H1 (cell line): ENCODE data around the gene MROH2A. TPM values are rescaled to one million over a fixed set of nuclear protein-coding genes. Genes with fewer than 3 reads are reported as not detected.

Experiments
- CTCF ChIA-PET: fragments of 300-600 bp; sonication (Branson Sonifier 250); formaldehyde crosslinking; loops from one replicate; lab custom pipeline; 2021; ENCODE audit not compliant: partially characterized antibody; lab: Charles Lee
- POLR2A ChIA-PET: fragments of 300-600 bp; sonication (Branson Sonifier 250); formaldehyde crosslinking; loops from one replicate; lab custom pipeline; 2021; ENCODE audit warnings: inconsistent platforms; ENCODE audit not compliant: partially characterized antibody; lab: Charles Lee
- DNase-seq, 2 experiments: peaks; one replicate each; pipeline versions ENCODE4 v3.0.0 to v3.0.0-alpha.2; 2010 to 2022; ENCODE audit warnings: low spot score in 2 of 2, low read depth in 1 of 2, mixed read lengths in 1 of 2
- FAIRE-seq: peaks from 2 replicates; lab custom pipeline; 2011; peaks lifted over from hg19 to GRCh38; lab: Jason Lieb, UNC
- H2AFZ ChIP-seq: 2 replicates; pipeline ENCODE4 v1.8.1; 2012; ENCODE audit warnings: low read length, inconsistent platforms
- H2AK5ac ChIP-seq: 2 replicates; pipeline ENCODE4 v1.6.1; 2013; ENCODE audit warnings: low read depth, low read length
- H2BK120ac ChIP-seq: replicated peaks from 2 replicates; pipeline ENCODE3; 2013; ENCODE audit warnings: low read depth, low read length, inconsistent platforms
- H2BK12ac ChIP-seq: 2 replicates; pipeline ENCODE4 v1.6.1; 2013; ENCODE audit warnings: low read depth, low read length
- H2BK15ac ChIP-seq: 2 replicates; pipeline ENCODE4 v1.6.1; 2013; ENCODE audit warnings: low read length
- H2BK20ac ChIP-seq: 2 replicates; pipeline ENCODE4 v1.6.1; 2013; ENCODE audit warnings: low read length
- H2BK5ac ChIP-seq: 2 replicates; pipeline ENCODE4 v1.6.1; 2013; ENCODE audit warnings: low read depth, low read length
- H3K14ac ChIP-seq: 2 replicates; pipeline ENCODE4 v1.6.1; 2013; ENCODE audit warnings: inconsistent platforms; ENCODE audit not compliant: insufficient read length
- H3K18ac ChIP-seq: 2 replicates; pipeline ENCODE4 v1.6.1; 2013; ENCODE audit warnings: low read length; ENCODE audit errors: extremely low read depth
- H3K23ac ChIP-seq: 2 replicates; pipeline ENCODE4 v1.6.1; 2013; ENCODE audit warnings: inconsistent platforms; ENCODE audit not compliant: insufficient read length
- H3K23me2 ChIP-seq: 2 replicates; pipeline ENCODE4 v1.6.1; 2013; ENCODE audit warnings: low read depth, low read length
- H3K27ac ChIP-seq: 2 replicates; pipeline ENCODE4 v1.6.1; 2011; ENCODE audit warnings: low read depth, low read length, inconsistent platforms
- H3K27me3 ChIP-seq, 4 experiments: replicated peaks in 1 of 4; 1 replicate in 1 of 4; 2 replicates in 3 of 4; pipeline versions ENCODE4 v1.6.1 to v1.8.1; 2011 to 2013; ENCODE audit warnings: low read length in 3 of 4, mild to moderate bottlenecking in 3 of 4, inconsistent platforms in 2 of 4, mixed read lengths in 2 of 4, moderate library complexity in 1 of 4; ENCODE audit not compliant: control insufficient read depth in 3 of 4, insufficient read depth in 3 of 4; ENCODE audit errors: extremely low read depth in 1 of 4
- H3K36me3 ChIP-seq, 4 experiments: 2 replicates each; pipeline versions ENCODE4 v1.6.1 to v1.8.1; 2011 to 2013; ENCODE audit warnings: mild to moderate bottlenecking in 4 of 4, low read length in 3 of 4, moderate library complexity in 2 of 4, control low read depth in 1 of 4, inconsistent platforms in 1 of 4; ENCODE audit not compliant: insufficient read depth in 4 of 4, control insufficient read depth in 2 of 4
- H3K4ac ChIP-seq: replicated peaks from 2 replicates; pipeline ENCODE3; 2013; ENCODE audit warnings: low read length, low read depth, mixed read lengths, inconsistent platforms; ENCODE audit not compliant: insufficient read length
- H3K4me1 ChIP-seq, 4 experiments: replicated peaks in 1 of 4; 1 replicate in 1 of 4; 2 replicates in 3 of 4; pipeline versions ENCODE4 v1.6.1 to v1.8.1; 2011 to 2013; ENCODE audit warnings: low read length in 3 of 4, inconsistent platforms in 2 of 4, mixed read lengths in 1 of 4; ENCODE audit not compliant: insufficient read depth in 4 of 4, control insufficient read depth in 3 of 4
- H3K4me2 ChIP-seq, 2 experiments: 2 replicates each; pipeline versions ENCODE4 v1.6.1 to v1.8.1; 2011 to 2013; ENCODE audit warnings: low read depth in 2 of 2, low read length in 2 of 2, control low read depth in 1 of 2, inconsistent platforms in 1 of 2, mild to moderate bottlenecking in 1 of 2; ENCODE audit not compliant: insufficient read depth in 1 of 2
- H3K4me3 ChIP-seq, 4 experiments: fragments of 200-600, 300-600 bp in 1 of 4; sonication (generic), shearing (Covaris generic), sonication (Bioruptor Twin) in 1 of 4; 2 replicates each; pipeline versions ENCODE4 v1.5.1 to v1.8.1; 2011 to 2016; ENCODE audit warnings: low read length in 4 of 4, low read depth in 3 of 4, control low read depth in 2 of 4, inconsistent platforms in 2 of 4, mild to moderate bottlenecking in 2 of 4, mixed read lengths in 1 of 4, moderate library complexity in 1 of 4; ENCODE audit not compliant: insufficient read depth in 2 of 4; ENCODE audit errors: extremely low read depth in 1 of 4
- H3K56ac ChIP-seq: replicated peaks from 2 replicates; pipeline ENCODE3; 2013; ENCODE audit warnings: low read depth, mild to moderate bottlenecking, mixed read lengths, low read length, inconsistent platforms; ENCODE audit not compliant: insufficient read length
- H3K79me1 ChIP-seq: 2 replicates; pipeline ENCODE4 v1.6.1; 2013; ENCODE audit warnings: low read depth, low read length, control low read depth
- H3K79me2 ChIP-seq, 2 experiments: 2 replicates each; pipeline versions ENCODE4 v1.6.1 to v1.8.1; 2012 to 2013; ENCODE audit warnings: low read length in 2 of 2, mild to moderate bottlenecking in 2 of 2, inconsistent platforms in 1 of 2; ENCODE audit not compliant: insufficient read depth in 2 of 2, control insufficient read depth in 1 of 2
- H3K9ac ChIP-seq, 4 experiments: replicated peaks in 1 of 4; 1 replicate in 1 of 4; 2 replicates in 3 of 4; pipeline versions ENCODE4 v1.6.1 to v1.8.1; 2011 to 2013; ENCODE audit warnings: low read depth in 3 of 4, low read length in 3 of 4, control low read depth in 2 of 4, mild to moderate bottlenecking in 2 of 4, moderate library complexity in 2 of 4, inconsistent platforms in 1 of 4; ENCODE audit errors: extremely low read depth in 1 of 4
- H3K9me3 ChIP-seq, 2 experiments: 2 replicates each; pipeline versions ENCODE4 v1.6.1 to v1.8.1; 2012 to 2013; ENCODE audit warnings: mild to moderate bottlenecking in 2 of 2, moderate library complexity in 2 of 2, control low read depth in 1 of 2, inconsistent platforms in 1 of 2, low read depth in 1 of 2, low read length in 1 of 2, mixed read lengths in 1 of 2; ENCODE audit not compliant: insufficient read depth in 2 of 2
- H4K20me1 ChIP-seq, 2 experiments: replicated peaks in 1 of 2; 2 replicates each; pipeline versions ENCODE3 to v1.8.1; 2011 to 2013; ENCODE audit warnings: inconsistent platforms in 2 of 2, low read length in 2 of 2, mild to moderate bottlenecking in 1 of 2; ENCODE audit not compliant: insufficient read depth in 2 of 2, control insufficient read depth in 1 of 2
- H4K5ac ChIP-seq: 2 replicates; pipeline ENCODE4 v1.6.1; 2013; ENCODE audit warnings: low read length, low read depth, mixed read lengths, inconsistent platforms; ENCODE audit not compliant: insufficient read length
- H4K8ac ChIP-seq: 2 replicates; pipeline ENCODE4 v1.8.0; 2013; ENCODE audit warnings: mild to moderate bottlenecking, moderate library complexity, low read length, inconsistent platforms; ENCODE audit not compliant: insufficient read depth; ENCODE audit errors: extremely low read depth
- H4K91ac ChIP-seq: replicated peaks from 2 replicates; pipeline ENCODE3; 2013; ENCODE audit warnings: low read length, mixed read lengths, inconsistent platforms; ENCODE audit not compliant: insufficient read length
- CBX5 ChIP-seq: fragments of 300-800, 300-1000 bp; sonication (generic); IDR thresholded peaks from 2 replicates; pipeline ENCODE4 v1.7.1; 2016; ENCODE audit warnings: antibody characterized with exemption, low read length, low read depth
- EP300 ChIP-seq, 2 experiments: IDR thresholded peaks; 1 replicate in 1 of 2; 2 replicates in 1 of 2; pipeline ENCODE4 v1.6.1; 2011 to 2012; ENCODE audit warnings: low read depth in 2 of 2, low read length in 2 of 2, mild to moderate bottlenecking in 2 of 2, borderline replicate concordance in 1 of 2, inconsistent platforms in 1 of 2, moderate library complexity in 1 of 2
- GABPA ChIP-seq: IDR thresholded peaks from 2 replicates; pipeline ENCODE4 v1.6.1; 2011; ENCODE audit warnings: mild to moderate bottlenecking, low read length, moderate library complexity, borderline replicate concordance; ENCODE audit not compliant: insufficient read depth
- KDM1A ChIP-seq: fragments of 200-600, 300-600 bp; sonication (generic); IDR thresholded peaks from 2 replicates; pipeline ENCODE4 v1.7.1; 2016; ENCODE audit warnings: mild to moderate bottlenecking, low read length, borderline replicate concordance
- MAX ChIP-seq: IDR thresholded peaks from 2 replicates; pipeline ENCODE4 v1.6.1; 2012; ENCODE audit warnings: inconsistent platforms
- NRF1 ChIP-seq: IDR thresholded peaks from 2 replicates; pipeline ENCODE4 v1.6.1; 2011; ENCODE audit warnings: mild to moderate bottlenecking, low read depth, low read length, improper control_type of control experiment
- POU5F1 ChIP-seq: IDR thresholded peaks from 2 replicates; pipeline ENCODE4 v1.6.1; 2011; ENCODE audit warnings: low read depth, mild to moderate bottlenecking, low read length, moderate library complexity
- RXRA ChIP-seq: IDR thresholded peaks from 2 replicates; pipeline ENCODE4 v1.6.1; 2011; ENCODE audit warnings: low read depth, mild to moderate bottlenecking, low read length, moderate library complexity; ENCODE audit not compliant: insufficient read depth
- SP2 ChIP-seq: IDR thresholded peaks from 2 replicates; pipeline ENCODE4 v1.6.1; 2012; ENCODE audit warnings: mild to moderate bottlenecking, low read length, inconsistent platforms
- SRF ChIP-seq: IDR thresholded peaks from 2 replicates; pipeline ENCODE4 v1.6.1; 2011; ENCODE audit warnings: mild to moderate bottlenecking, low read depth, low read length, moderate library complexity
- TAF1 ChIP-seq: IDR thresholded peaks from 2 replicates; pipeline ENCODE4 v1.6.1; 2011; ENCODE audit warnings: mild to moderate bottlenecking, low read depth, low read length
- TBP ChIP-seq: IDR thresholded peaks from 2 replicates; pipeline ENCODE4 v1.6.1; 2011; ENCODE audit warnings: low read depth, low read length, improper control_type of control experiment
- WGBS, 2 experiments: shearing (Covaris generic) in 1 of 2; methylation state at CpG; one replicate each; pipeline versions ENCODE4 v1.1.6 to v1.1.7; 2013 to 2015; ENCODE audit warnings: low lambda C conversion rate in 2 of 2, mixed read lengths in 2 of 2, inconsistent platforms in 1 of 2, low coverage in 1 of 2, missing lambda C conversion rate in 1 of 2; ENCODE audit not compliant: insufficient replicate concordance in 2 of 2, insufficient coverage in 1 of 2, insufficient read length in 1 of 2; ENCODE audit errors: extremely low coverage in 1 of 2, missing lambda C conversion rate in 1 of 2; 5-methylcytosine and 5-hydroxymethylcytosine counted together
- long read RNA-seq, 2 experiments: library from RNA in 1 of 2; library from capped mRNA in 1 of 2; stranded (forward); transcript quantifications; one replicate each; pipeline ENCODE4 v2.0.0, GENCODE V29; 2021; ENCODE audit warnings: inconsistent platforms in 1 of 2
- polyA minus RNA-seq, 3 experiments: library from RNA; depleted of rRNA, polyadenylated mRNA; stranded (reverse); fragments of >200 nt; gene quantifications; 1 replicate in 2 of 3; 2 replicates in 1 of 3; pipeline ENCODE4 v1.2.3, GENCODE V29; 2011
- polyA plus RNA-seq, 7 experiments: library from polyadenylated mRNA; depleted of rRNA in 3 of 7; stranded (reverse) in 5 of 7; unstranded in 2 of 7; fragments of >200 nt in 5 of 7; fragments of 200-250 nt in 2 of 7; gene quantifications; 1 replicate in 5 of 7; 2 replicates in 1 of 7; 4 replicates in 1 of 7; pipeline versions ENCODE4 v1.2.1 to v1.2.3, GENCODE V29; 2011 to 2013; ENCODE audit warnings: missing spikeins in 2 of 7, mixed read lengths in 2 of 7
- total RNA-seq: library from RNA; stranded (reverse); fragmentation: NEBNext Ultra II Directional; extraction: Animal tissue kit (Norgen Biotek cat#: 25700); gene quantifications from 2 replicates; pipeline ENCODE4 v1.2.1, GENCODE V29; 2021

Gene MROH2A
- total RNA-seq, result not detected in 2 replicates
- not detected in 2 replicates for polyA plus RNA-seq (2011; rRNA removed)
- polyA plus RNA-seq (2011; cell fraction: cytosol; rRNA removed), result not detected
- not detected for polyA plus RNA-seq (2011; cell fraction: nucleus; rRNA removed)
- not detected in 4 replicates for polyA plus RNA-seq (2012, experiment 1 of 2)
- polyA plus RNA-seq (2012, experiment 2 of 2), result not detected
- not detected for polyA plus RNA-seq (2013, experiment 1 of 2)
- not detected for polyA plus RNA-seq (2013, experiment 2 of 2)
- not detected in 2 replicates for polyA minus RNA-seq (2011; rRNA and poly(A)+ RNA removed)
- not detected for polyA minus RNA-seq (2011; cell fraction: cytosol; rRNA and poly(A)+ RNA removed)
- polyA minus RNA-seq (2011; cell fraction: nucleus; rRNA and poly(A)+ RNA removed), result not detected
- long read RNA-seq, experiment 1, result 0 reads
- long read RNA-seq, experiment 2, result 0 reads

GRCh38 chr2:233778030-233778429 lies at the start of gene MROH2A:
MROH2A (plus strand) TSS chr2:233778330; CDS start chr2:233779359, 1,029 bp downstream.
- H4K8ac ChIP-seq, result no peak within 1 kb of the TSS
- no peak within 1 kb of the TSS for H2BK5ac ChIP-seq
- no peak within 1 kb of the TSS for H2AK5ac ChIP-seq
- no peaks in the 10 kb centered on the region for H3K27me3 ChIP-seq
- no peak within 1 kb of the TSS for H4K91ac ChIP-seq
- H4K20me1 ChIP-seq, result no peaks in the 10 kb centered on the region
- no peak within 1 kb of the TSS for H3K18ac ChIP-seq
- no peak within 1 kb of the TSS for H2BK12ac ChIP-seq
- no peak within 1 kb of the TSS for H3K4me3 ChIP-seq
- POLR2A ChIA-PET, result interaction anchor here (1.0 kb wide), 1 partner anchor 10 kb away, joined by 3 read pairs; no protein-coding TSS in a partner anchor
- H3K9ac ChIP-seq, result no peak within 1 kb of the TSS
- no peak within 1 kb of the TSS for H3K4me2 ChIP-seq
- H2BK20ac ChIP-seq, result no peak within 1 kb of the TSS
- no peak for FAIRE-seq
- H3K23ac ChIP-seq, result no peak within 1 kb of the TSS
- no peak within 1 kb of the TSS for H3K4ac ChIP-seq
- no peak within 1 kb of the TSS for H3K14ac ChIP-seq
- CTCF ChIA-PET, result no interaction called here
- DNase-seq, result no peak
- no peak within 1 kb of the TSS for H3K27ac ChIP-seq
- H2BK120ac ChIP-seq, result no peak within 1 kb of the TSS
- H3K9me3 ChIP-seq, result peaks cover 9 to 13% of the 10 kb centered on the region in 2 experiments; a peak in 3 of 4 replicates
- 100% methylated on average over 2 of the region's 2 CpGs; no CpG with 5 or more reads in 1 of the 2 experiments for WGBS, 2 experiments
- H4K5ac ChIP-seq, result no peak within 1 kb of the TSS
- no peaks in the 10 kb centered on the region; the same call in 1 of the 2 replicates for H3K23me2 ChIP-seq
- no peaks in the 10 kb centered on the region for H3K79me1 ChIP-seq
- H3K4me1 ChIP-seq, result no peaks in the 10 kb centered on the region
- H3K79me2 ChIP-seq, result no peaks in the 10 kb centered on the region
- H3K56ac ChIP-seq, result no peak within 1 kb of the TSS
- no peaks in the 10 kb centered on the region for H3K36me3 ChIP-seq
- no peak within 1 kb of the TSS for H2AFZ ChIP-seq
- H2BK15ac ChIP-seq, result no peak within 1 kb of the TSS
- TF ChIP-seq NRF1, result no peak
- no peak for TF ChIP-seq MAX
- no peak for TF ChIP-seq KDM1A
- no peak for TF ChIP-seq GABPA
- TF ChIP-seq SP2, result no peak
- no peak for TF ChIP-seq POU5F1
- TF ChIP-seq EP300 (IDR thresholded peaks at IDR 0.05; ENCODE audit: borderline replicate concordance in 1 of 2, low read depth in 2 of 2, low read length in 2 of 2), result no peak
- TF ChIP-seq TAF1, result no peak
- TF ChIP-seq TBP, result no peak
- TF ChIP-seq RXRA, result no peak
- TF ChIP-seq CBX5, result no peak
- TF ChIP-seq SRF, result no peak
